ENCODE data around the gene MED13L. TPM values are rescaled to one million over a fixed set of nuclear protein-coding genes. Genes with fewer than 3 reads are reported as not detected.

MED13L gene
- total RNA-seq, 6 experiments from 2014 or later, result 29.0 to 52.0 (median 38.1) TPM

GRCh38 chr12:116164250-116165035, 113.0 kb downstream of the MED13L start:
- 37% methylated on average over 3 of the region's 3 CpGs for WGBS (ENCODE audit: insufficient coverage, low coverage, low lambda C conversion rate, missing lambda C conversion rate)
- TF ChIP-seq CTCF (IDR thresholded peaks at IDR 0.05) (no peak), POLR2A (IDR thresholded peaks at IDR 0.05) (no peak)
- H3K36me3 ChIP-seq, result no peaks in the 10 kb centered on the region
- H3K27ac ChIP-seq, result no peak overlapping the region
- intact Hi-C loops (cut with DNase I), result no loop called here
- no peaks in the 10 kb centered on the region for H3K9me3 ChIP-seq
- no peak overlapping the region for H3K4me3 ChIP-seq
- DNase-seq (no peak), ATAC-seq (peak in 2 of 4 donors; percentile 4 to 9)
- H3K4me1 ChIP-seq, result peaks cover 0 to 47% (median 11%) of the 10 kb centered on the region in 4 donors
- H3K27me3 ChIP-seq, result no peaks in the 10 kb centered on the region

GRCh38 chr12:116162071-116162470, 115.4 kb downstream of the MED13L start:
- no peak for TF ChIP-seq POLR2A (IDR thresholded peaks at IDR 0.05)
- H3K27me3 ChIP-seq, result no peaks in the 10 kb centered on the region
- intact Hi-C loops (cut with DNase I), result no loop called here
- H3K4me1 ChIP-seq, result peaks cover 0 to 57% (median 16%) of the 10 kb centered on the region in 4 donors
- 86% methylated on average over 3 of the region's 3 CpGs for WGBS (ENCODE audit: insufficient coverage, low coverage, low lambda C conversion rate, missing lambda C conversion rate)
- H3K4me3 ChIP-seq, result no peak overlapping the region
- ATAC-seq (no peak), DNase-seq (no peak)
- H3K27ac ChIP-seq, result peak overlapping the region in 1 of 3 donors; percentile 58
- H3K9me3 ChIP-seq, result no peaks in the 10 kb centered on the region
- no peaks in the 10 kb centered on the region for H3K36me3 ChIP-seq

GRCh38 chr12:116161588-116161987, 115.9 kb downstream of the MED13L start:
- H3K27ac ChIP-seq, result peak overlapping the region in 1 of 3 donors; percentile 58
- H3K4me3 ChIP-seq, result no peak overlapping the region
- H3K27me3 ChIP-seq, result no peaks in the 10 kb centered on the region
- no peak for DNase-seq
- peaks cover 0 to 57% (median 16%) of the 10 kb centered on the region in 4 donors for H3K4me1 ChIP-seq
- 53% methylated on average over 4 of the region's 4 CpGs for WGBS (ENCODE audit: insufficient coverage, low coverage, low lambda C conversion rate, missing lambda C conversion rate)
- H3K36me3 ChIP-seq, result no peaks in the 10 kb centered on the region
- peak; percentile 64 to 79 (median 76) for ATAC-seq
- no peak for TF ChIP-seq CTCF (IDR thresholded peaks at IDR 0.05)
- TF ChIP-seq POLR2A (IDR thresholded peaks at IDR 0.05), result no peak
- intact Hi-C loops (cut with DNase I), result no loop called here
- no peaks in the 10 kb centered on the region for H3K9me3 ChIP-seq

- 56% methylated on average over 7 of the region's 7 CpGs for WGBS (ENCODE audit: insufficient coverage, low coverage, low lambda C conversion rate, missing lambda C conversion rate)
- H3K4me3 ChIP-seq, result no peak overlapping the region
- ATAC-seq (peak; percentile 31 to 53 (median 43)), DNase-seq (no peak)
- TF ChIP-seq CTCF (IDR thresholded peaks at IDR 0.05) (no peak), POLR2A (IDR thresholded peaks at IDR 0.05) (no peak)
- no peaks in the 10 kb centered on the region for H3K27me3 ChIP-seq
- H3K36me3 ChIP-seq, result no peaks in the 10 kb centered on the region
- peaks cover 0 to 58% (median 17%) of the 10 kb centered on the region in 4 donors for H3K4me1 ChIP-seq
- intact Hi-C loops (cut with DNase I), result no loop called here
- no peaks in the 10 kb centered on the region for H3K9me3 ChIP-seq
- H3K27ac ChIP-seq, result peak overlapping the region in 1 of 3 donors; percentile 58
These were observed 116.5 kb downstream of the MED13L start for GRCh38 chr12:116160883-116161458.

GRCh38 chr12:116160231-116160630, 117.3 kb downstream of the MED13L start:
- no peaks in the 10 kb centered on the region for H3K36me3 ChIP-seq
- peak in 3 of 4 donors; percentile 14 to 51 (median 45) for ATAC-seq
- 23% methylated on average over 2 of the region's 2 CpGs for WGBS (ENCODE audit: insufficient coverage, low coverage, low lambda C conversion rate, missing lambda C conversion rate)
- H3K27me3 ChIP-seq, result no peaks in the 10 kb centered on the region
- no peak overlapping the region for H3K4me3 ChIP-seq
- TF ChIP-seq CTCF (IDR thresholded peaks at IDR 0.05) (no peak), POLR2A (IDR thresholded peaks at IDR 0.05) (no peak)
- H3K9me3 ChIP-seq, result no peaks in the 10 kb centered on the region
- H3K27ac ChIP-seq, result peak overlapping the region in 1 of 3 donors; percentile 58
- H3K4me1 ChIP-seq, result peaks cover 0 to 60% (median 20%) of the 10 kb centered on the region in 4 donors
- DNase-seq, result no peak
- intact Hi-C loops (cut with DNase I), result no loop called here
